ENCODE measurements around the gene INTS13. TPM values are rescaled to one million over a fixed set of nuclear protein-coding genes. Genes with fewer than 3 reads are reported as not detected.

The INTS13 gene
- total and polyA plus RNA-seq, 8 donors, result 16.9 to 29.6 (median 21.1) TPM

- H3K4me3 ChIP-seq, result peak overlapping the region; percentile 70 to 90 (median 86)
- no peaks in the 10 kb centered on the region for H3K9me3 ChIP-seq
- intact Hi-C loops (cut with DNase I; ENCODE audit: low total_unique reads), result loop anchor here (10.0 kb wide), 1 partner anchor 65 kb away; no protein-coding TSS in a partner anchor
- no peaks in the 10 kb centered on the region for H3K36me3 ChIP-seq
- no peaks in the 10 kb centered on the region for H3K27me3 ChIP-seq
- peak overlapping the region in 1 of 5 donors; percentile 48 for H3K27ac ChIP-seq
- TF ChIP-seq EP300 (IDR thresholded peaks at IDR 0.05), result no peak
- no peak for TF ChIP-seq POLR2A (IDR thresholded peaks at IDR 0.05)
- TF ChIP-seq POLR2AphosphoS5 (IDR thresholded peaks at IDR 0.05), result no peak
- TF ChIP-seq CTCF (IDR thresholded peaks at IDR 0.05), result no peak
- no peak for DNase-seq
- 24 to 45% (median 33%) methylated on average over 1 of the region's 1 CpG for WGBS, 5 donors
- H3K4me1 ChIP-seq, result peaks cover 23 to 69% (median 49%) of the 10 kb centered on the region in 4 donors
These were observed 2.2 kb upstream of the INTS13 start for GRCh38 chr12:26939953-26940352.

GRCh38 chr12:26939192-26939832 is 1.5 kb upstream of the INTS13 start:
- intact Hi-C loops (cut with DNase I; ENCODE audit: low total_unique reads), result no loop called here
- DNase-seq, result peak in 1 of 2 donors; percentile 34
- Histone ChIP-seq H3K4me3 (peak overlapping the region; percentile 70 to 90 (median 86)), H3K27ac (peak overlapping the region in 4 of 5 donors; percentile 94 to 97 (median 96)), H3K9me3 (no peaks in the 10 kb centered on the region), H3K4me1 (peaks cover 23 to 69% (median 50%) of the 10 kb centered on the region in 4 donors), H3K27me3 (no peaks in the 10 kb centered on the region), H3K36me3 (no peaks in the 10 kb centered on the region)
- WGBS, 5 donors, result 1 to 4% (median 2%) methylated on average over 9 of the region's 9 CpGs
- TF ChIP-seq POLR2A (IDR thresholded peaks at IDR 0.05) (no peak), EP300 (IDR thresholded peaks at IDR 0.05) (no peak), POLR2AphosphoS5 (IDR thresholded peaks at IDR 0.05) (no peak)

DNA sequence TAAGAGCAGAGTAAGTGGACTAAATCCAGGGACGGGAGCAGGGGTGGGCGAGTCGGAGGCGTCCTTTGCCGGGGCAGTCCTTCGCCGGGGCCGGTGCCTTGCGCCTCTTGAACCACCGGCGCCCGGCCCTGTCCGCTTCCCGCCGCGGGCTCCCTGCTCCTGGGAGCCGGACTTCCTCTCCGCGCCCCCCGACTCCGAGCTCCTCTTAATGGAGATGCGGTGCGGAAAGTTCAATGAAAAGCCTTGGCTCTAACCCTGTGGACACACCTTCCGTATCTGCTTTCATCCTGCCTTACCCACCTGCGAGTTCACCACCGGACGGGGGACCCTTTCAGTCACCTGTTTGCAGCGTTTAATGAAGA is 901 bp upstream of the INTS13 start:
- TF ChIP-seq EP300 (IDR thresholded peaks at IDR 0.05) (no peak), POLR2AphosphoS5 (IDR thresholded peaks at IDR 0.05) (no peak), POLR2A (IDR thresholded peaks at IDR 0.05) (no peak), CTCF (IDR thresholded peaks at IDR 0.05) (no peak)
- Histone ChIP-seq H3K9me3 (no peaks in the 10 kb centered on the region), H3K27me3 (no peaks in the 10 kb centered on the region), H3K27ac (peak overlapping the region; percentile 94 to 97 (median 96)), H3K36me3 (peaks cover 0 to under 1% (median 0%) of the 10 kb centered on the region in 4 donors), H3K4me3 (peak overlapping the region; percentile 70 to 90 (median 86)), H3K4me1 (peaks cover 23 to 68% (median 50%) of the 10 kb centered on the region in 4 donors)
- intact Hi-C loops (cut with DNase I; ENCODE audit: low total_unique reads), result no loop called here
- 0% methylated on average over 24 to 28 of the region's 28 CpGs for WGBS, 5 donors
- DNase-seq, result peak in 1 of 2 donors; percentile 38

DNA sequence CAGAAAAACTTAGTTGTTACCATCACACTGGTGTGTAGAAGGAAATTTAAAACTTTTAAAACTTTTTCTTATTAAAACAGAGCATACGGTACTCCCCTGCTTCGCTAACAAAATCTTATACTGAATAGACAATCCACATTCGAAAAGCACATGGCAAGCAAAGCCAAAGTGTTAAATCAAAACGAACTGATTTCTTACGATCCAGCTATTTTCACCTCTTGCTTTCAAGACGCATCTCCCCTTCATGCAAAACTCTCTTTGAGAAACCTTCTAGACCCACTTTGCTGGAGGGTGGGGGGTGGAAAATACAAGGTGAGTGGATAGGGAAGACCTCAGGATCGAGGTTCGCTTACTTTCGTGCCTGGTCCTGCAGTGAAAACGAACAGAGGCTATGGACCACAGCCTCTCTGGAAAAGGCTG is 328 bp downstream of the INTS13 start:
- H3K4me1 ChIP-seq, result peaks cover 23 to 60% (median 45%) of the 10 kb centered on the region in 4 donors
- intact Hi-C loops (cut with DNase I; ENCODE audit: low total_unique reads), result no loop called here
- peaks cover 0 to 10% (median 3%) of the 10 kb centered on the region in 4 donors for H3K36me3 ChIP-seq
- peak overlapping the region; percentile 94 to 97 (median 96) for H3K27ac ChIP-seq
- H3K9me3 ChIP-seq, result no peaks in the 10 kb centered on the region
- no peak for DNase-seq
- peak overlapping the region; percentile 70 to 90 (median 86) for H3K4me3 ChIP-seq
- H3K27me3 ChIP-seq, result no peaks in the 10 kb centered on the region
- TF ChIP-seq CTCF (IDR thresholded peaks at IDR 0.05) (no peak), EP300 (IDR thresholded peaks at IDR 0.05) (no peak), POLR2A (IDR thresholded peaks at IDR 0.05) (no peak), POLR2AphosphoS5 (IDR thresholded peaks at IDR 0.05) (no peak)
- WGBS, 5 donors, result 0% methylated on average over 10 of the region's 10 CpGs
